ENCODE results near the gene NLGN1. TPM values are rescaled to one million over a fixed set of nuclear protein-coding genes. Genes with fewer than 3 reads are reported as not detected.

The NLGN1 gene
- total RNA-seq, 1 experiment from 2014 or later = 0.85 TPM

GRCh38 chr3:174169736-174170135, 772.2 kb downstream of the NLGN1 start:
- H3K4me3 ChIP-seq (ENCODE audit: low read depth in 2 of 2, low read length in 2 of 2) = no peak overlapping the region
- H3K4me1 ChIP-seq (ENCODE audit: control insufficient read depth, insufficient read depth, low read length) = no peaks in the 10 kb centered on the region
- CTCF ChIA-PET = no interaction called here
- in situ Hi-C loops (cut with HindIII; ENCODE audit: low pct_unique_long_range_greater_than_20kb, low sequenced_read_pairs) = no loop called here
- no peak overlapping the region for H3K27ac ChIP-seq (ENCODE audit: low read length)
- H3K9me3 ChIP-seq (ENCODE audit: control insufficient read depth, insufficient read depth, low read depth, low read length) = no peaks in the 10 kb centered on the region
- intact Hi-C loops (cut with micrococcal nuclease; ENCODE audit: unreplicated experiment) = no loop called here
- no TSS peak for BruUV-seq (replicated peaks)
- DNase-seq (ENCODE audit: low read depth, low spot score) = no peak
- ATAC-seq = no peak
- POLR2A ChIA-PET = no interaction called here
- TF ChIP-seq TCF7L2 (IDR thresholded peaks at IDR 0.05; ENCODE audit: low read depth, low read length) = no peak
- TF ChIP-seq SIN3A (IDR thresholded peaks at IDR 0.05; ENCODE audit: borderline replicate concordance, insufficient read depth, low read depth, low read length) = no peak
- H3K27me3 ChIP-seq (ENCODE audit: control insufficient read depth, insufficient read depth, low read length) = no peaks in the 10 kb centered on the region
- no peaks in the 10 kb centered on the region for H3K36me3 ChIP-seq (ENCODE audit: control insufficient read depth, insufficient read depth, low read length)

- in situ Hi-C loops (cut with HindIII; ENCODE audit: low pct_unique_long_range_greater_than_20kb, low sequenced_read_pairs) = no loop called here
Observed at GRCh38 chr3:174170248-174170647, 772.7 kb downstream of the NLGN1 start.

More at GRCh38 chr3:174170248-174170647, 772.7 kb downstream of the NLGN1 start:
- no peak overlapping the region for H3K4me3 ChIP-seq (ENCODE audit: low read depth in 2 of 2, low read length in 2 of 2)
- no peaks in the 10 kb centered on the region for H3K36me3 ChIP-seq (ENCODE audit: control insufficient read depth, insufficient read depth, low read length)
- no peaks in the 10 kb centered on the region for H3K4me1 ChIP-seq (ENCODE audit: control insufficient read depth, insufficient read depth, low read length)
- TF ChIP-seq POLR2AphosphoS5 (IDR thresholded peaks at IDR 0.05; ENCODE audit: low read depth, low read length) (no peak), REST (IDR thresholded peaks at IDR 0.05; ENCODE audit: insufficient read depth in 1 of 2, low read depth in 2 of 2, low read length in 1 of 2) (no peak), SIN3A (IDR thresholded peaks at IDR 0.05; ENCODE audit: borderline replicate concordance, insufficient read depth, low read depth, low read length) (no peak), CTCF (IDR thresholded peaks at IDR 0.05) (no peak), TCF7L2 (IDR thresholded peaks at IDR 0.05; ENCODE audit: low read depth, low read length) (no peak)
- CTCF ChIA-PET = no interaction called here
- no peak overlapping the region for H3K27ac ChIP-seq (ENCODE audit: low read length)
- intact Hi-C loops (cut with micrococcal nuclease; ENCODE audit: unreplicated experiment) = no loop called here
- H3K9me3 ChIP-seq (ENCODE audit: control insufficient read depth, insufficient read depth, low read depth, low read length) = no peaks in the 10 kb centered on the region
- no peaks in the 10 kb centered on the region for H3K27me3 ChIP-seq (ENCODE audit: control insufficient read depth, insufficient read depth, low read length)
- no TSS peak for BruUV-seq (replicated peaks)
- POLR2A ChIA-PET = no interaction called here
- DNase-seq (ENCODE audit: low read depth, low spot score) (no peak), ATAC-seq (no peak)

All from Panc1 (cell line).